Stomach (tissue), 4 donors: Measurements from ENCODE around the gene TMEM247.

ENCODE experiments used
- CTCF ChIP-seq, 7 experiments: fragments of 450-650 bp in 4 of 7; fragments of 200-600 bp in 3 of 7; sonication (generic) in 3 of 7; IDR thresholded peaks; one replicate each; pipeline ENCODE4 v1.5.1; 2016 to 2019; ENCODE audit warnings: antibody characterized with exemption in 7 of 7, control low read depth in 2 of 7, mild to moderate bottlenecking in 1 of 7
- POLR2A ChIP-seq, 4 donors: fragments of 450-650 bp; IDR thresholded peaks; one replicate each; pipeline ENCODE4 v1.6.1; 2016; ENCODE audit warnings: antibody characterized with exemption in 4 of 4, control low read depth in 2 of 4, mild to moderate bottlenecking in 1 of 4, moderate library complexity in 1 of 4

- no peak for TF ChIP-seq CTCF (IDR thresholded peaks at IDR 0.05)
- TF ChIP-seq POLR2A (IDR thresholded peaks at IDR 0.05) = no peak
These were observed 24.3 kb downstream of the TMEM247 start for GRCh38 chr2:46503686-46504085.
